ENCODE results near the gene IPCEF1.

GRCh38 chr6:154209555-154209954 lies 147.0 kb downstream of the IPCEF1 start:
- no peak for TF ChIP-seq EZH2 (IDR thresholded peaks at IDR 0.05; ENCODE audit: low read length, missing control alignments)
- no peak for TF ChIP-seq CTCF (conservative IDR thresholded peaks at IDR 0.05 in 1 of 2, IDR thresholded peaks at IDR 0.05 in 1 of 2; ENCODE audit: low read depth in 1 of 2, low read length in 2 of 2)

Data from fibroblast of lung (primary cell).